Activated CD4-positive, alpha-beta T cell treated with anti-CD3 and anti-CD28 coated beads, Interleukin-2, Interleukin-4, amounts not matched to agents 100 ng/mL and 50 ng/mL, durations not matched to agents 16 hours and 8 hours (primary cell): ENCODE measurements around the gene TRIP4.
"Not testable (repeated sequence)": the region's sequence is repeated elsewhere in the genome, so short reads cannot be mapped to it uniquely, and the experiment has no call there.

Experiments
- DNase-seq: peaks from one replicate; pipeline ENCODE4 v3.0.0-alpha.2; 2020; ENCODE audit warnings: low spot score

Gene TRIP4

DNA sequence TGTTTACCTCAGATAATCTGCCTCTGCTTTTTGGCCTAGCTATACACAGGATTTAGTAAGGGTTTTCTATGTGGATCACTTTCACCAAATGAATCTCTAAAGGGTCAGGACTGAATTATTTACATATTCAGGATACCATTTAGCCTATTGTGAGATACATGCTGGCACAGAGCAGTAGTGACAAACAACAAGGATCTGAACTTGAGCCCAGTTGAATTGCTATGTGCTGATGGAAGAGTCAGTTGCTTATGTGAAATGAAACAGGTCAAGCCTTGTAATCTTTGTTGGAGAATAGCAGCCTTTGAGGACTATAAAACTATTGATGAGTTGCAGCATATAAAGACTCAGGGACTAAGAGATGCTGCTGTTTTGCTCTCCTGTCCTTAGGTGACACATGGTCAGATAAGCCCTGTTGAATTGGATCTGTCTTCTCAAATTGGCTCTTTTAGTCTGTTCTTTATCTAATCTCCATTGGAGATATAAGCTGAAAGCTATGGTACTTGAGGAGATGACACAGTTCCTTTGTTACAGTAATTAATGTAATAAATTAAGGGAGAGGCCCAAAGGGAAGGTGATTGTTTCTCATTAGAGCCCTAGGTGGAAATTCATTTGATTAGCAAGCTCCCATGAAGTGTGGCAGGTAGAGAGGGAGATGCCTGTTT is 103.1 kb downstream of the TRIP4 start:
- DNase-seq, result no peak

GRCh38 chr15:64493641-64494040 is 106.0 kb downstream of the TRIP4 start:
- DNase-seq, result no peak

DNA sequence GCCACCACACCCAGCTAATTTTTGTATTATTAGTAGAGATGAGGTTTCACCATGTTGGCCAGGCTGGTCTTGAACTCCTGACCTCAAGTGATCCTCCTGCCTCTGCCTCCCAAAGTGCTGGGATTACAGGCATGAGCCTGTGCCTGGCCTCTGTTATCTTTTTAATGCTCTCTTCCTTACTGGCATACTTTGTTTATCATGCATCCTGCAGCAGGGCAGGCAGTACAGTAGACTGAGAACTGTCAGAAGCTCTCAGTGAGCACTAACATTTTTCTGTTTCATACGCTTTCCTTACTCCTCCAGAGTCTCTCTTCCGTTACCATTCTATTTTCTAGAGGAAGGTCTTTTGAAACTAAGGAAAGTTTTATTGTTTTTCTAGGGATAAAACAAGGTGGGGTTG is 108.3 kb downstream of the TRIP4 start:
- not testable (repeated sequence) for DNase-seq

GRCh38 chr15:64500695-64501395 is 113.2 kb downstream of the TRIP4 start:
- DNase-seq, result no peak

DNA sequence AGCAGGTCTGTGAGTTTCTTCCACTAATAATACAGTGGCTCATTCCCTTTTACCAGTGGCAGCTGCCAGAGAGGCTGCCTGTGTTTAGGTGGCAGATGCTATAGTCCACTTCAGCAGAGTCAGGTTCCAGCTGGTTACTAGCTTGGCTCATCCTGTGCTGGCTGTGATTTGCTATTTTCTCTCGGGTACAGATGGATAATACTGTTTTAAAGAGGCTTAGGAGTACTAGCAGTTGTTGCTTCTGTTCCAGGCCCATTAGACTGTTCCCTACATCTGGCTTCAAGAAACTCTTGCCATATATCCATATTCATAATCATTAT is 113.7 kb downstream of the TRIP4 start:
- DNase-seq, result no peak

DNA sequence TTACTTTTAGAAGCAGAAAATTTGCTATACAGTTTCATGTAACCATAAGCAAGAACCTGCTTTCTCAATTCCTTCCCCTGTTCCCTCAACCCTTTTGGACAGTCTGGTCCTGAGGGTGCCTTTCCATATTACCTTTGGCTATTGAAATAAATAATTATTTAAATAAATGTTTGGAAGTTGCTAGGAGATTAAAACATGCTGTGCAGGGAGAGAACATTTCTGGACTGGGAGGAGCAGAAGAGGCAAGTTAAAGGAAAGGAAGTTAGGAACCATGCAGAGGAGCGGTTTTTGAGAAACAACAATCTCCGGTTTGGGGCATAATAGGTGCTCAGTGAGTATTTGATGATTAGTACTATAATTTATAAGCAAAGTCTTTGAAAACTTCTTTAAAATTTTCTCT is 114.5 kb downstream of the TRIP4 start:
- DNase-seq, result no peak

GRCh38 chr15:64502551-64502950 is 114.9 kb downstream of the TRIP4 start:
- no peak for DNase-seq

GRCh38 chr15:64503197-64503596 is 115.6 kb downstream of the TRIP4 start:
- no peak for DNase-seq

GRCh38 chr15:64503640-64504039 is 116.0 kb downstream of the TRIP4 start:
- DNase-seq, result no peak
